Left renal pelvis (tissue), 4 donors: Measurements from ENCODE around the gene GCSAM. TPM values are rescaled to one million over a fixed set of nuclear protein-coding genes. Genes with fewer than 3 reads are reported as not detected.
"Not testable (repeated sequence)": the region's sequence is repeated elsewhere in the genome, so short reads cannot be mapped to it uniquely, and the experiment has no call there.

Source experiments
- DNase-seq, 4 donors: peaks; one replicate each; pipeline ENCODE4 v3.0.0-alpha.2; 2013; ENCODE audit warnings: low read depth in 4 of 4, low spot score in 3 of 4
- polyA plus RNA-seq, 4 donors: library from polyadenylated mRNA; unstranded; fragments of 120-200 nt; gene quantifications; one replicate each; pipeline ENCODE4 v1.2.1, GENCODE V29; 2013; ENCODE audit not compliant: insufficient read length in 4 of 4

Gene GCSAM
- polyA plus RNA-seq, 4 donors = 1.6 to 3.5 (median 2.4) TPM

- no peak for DNase-seq
Observed at GRCh38 chr3:112074616-112075497, 58.2 kb downstream of the GCSAM start.

GRCh38 chr3:112074006-112074405, 59.0 kb downstream of the GCSAM start:
- no peak for DNase-seq

GRCh38 chr3:112072387-112073060, 60.5 kb downstream of the GCSAM start:
- DNase-seq = not testable (repeated sequence)

Other genes with a start within 250 kb of the GCSAM start
- gene ABHD10, start 154.2 kb downstream of the GCSAM start, polyA plus RNA-seq = 10 to 100 TPM; 38.4 to 56.3 (median 51.3) TPM
- gene TAGLN3, start 134.3 kb downstream of the GCSAM start, polyA plus RNA-seq = 1 to 10 TPM; 1.4 to 3.5 (median 2.2) TPM
- not detected for gene TMPRSS7, start 98.5 kb downstream of the GCSAM start, polyA plus RNA-seq
- 1 to 10 TPM; 6.1 to 8.3 (median 7.4) TPM for gene C3orf52, start 46.9 kb downstream of the GCSAM start, polyA plus RNA-seq
- under 1 TPM; 0.45 to 0.72 (median 0.60) TPM for gene SLC9C1, start 161.0 kb upstream of the GCSAM start, polyA plus RNA-seq
- gene CD200, start 199.9 kb upstream of the GCSAM start, polyA plus RNA-seq = 10 to 100 TPM; 36.0 to 43.9 (median 40.0) TPM